SK-N-MC (cell line): ENCODE data around the gene NPR2.

ENCODE experiments used
- EZH2 ChIP-seq: fragments of 200-600 bp; sonication (generic); IDR thresholded peaks from one replicate; pipeline ENCODE4 v1.6.1; 2017; ENCODE audit warnings: antibody characterized with exemption
- FOXP2 ChIP-seq: optimal IDR thresholded peaks from 2 replicates; pipeline ENCODE3; 2011; ENCODE audit warnings: mild to moderate bottlenecking, moderate library complexity; ENCODE audit not compliant: insufficient read depth; ENCODE audit errors: extremely low read length, control extremely low read depth
- POLR2AphosphoS5 ChIP-seq: IDR thresholded peaks from 2 replicates; pipeline ENCODE4 v1.6.1; 2012; ENCODE audit warnings: mild to moderate bottlenecking, low read depth, low read length, borderline replicate concordance

DNA sequence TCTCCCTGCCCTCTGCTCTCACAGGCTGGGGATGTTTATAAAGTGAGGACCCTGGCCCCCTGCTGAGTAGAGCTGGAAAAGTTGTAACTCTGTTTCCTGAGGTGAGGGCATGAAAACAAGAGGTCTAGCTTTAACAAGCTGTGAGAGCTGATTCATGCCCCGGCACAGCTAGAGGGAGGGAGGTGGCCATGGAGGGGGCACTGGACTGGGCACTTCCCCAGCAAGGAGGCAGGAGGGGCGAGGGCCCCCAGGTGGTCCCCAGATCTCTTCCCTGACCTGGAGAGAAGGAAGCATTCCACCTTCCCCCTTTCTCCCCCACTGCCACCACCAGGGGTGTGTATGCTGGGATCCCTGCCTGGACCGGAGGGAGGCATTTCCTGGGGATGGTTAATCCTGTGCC lies 37.1 kb upstream of the NPR2 start, which contains the start of gene MSMP:
- TF ChIP-seq POLR2AphosphoS5: no peak
- TF ChIP-seq EZH2: no peak
- TF ChIP-seq FOXP2: no peak
